DND-41 (cell line): ENCODE measurements around the gene ZCCHC14.

ENCODE experiments used
- ATAC-seq: fragments of 200-7000 bp; cut with Tn5 transposase; 3 replicates; pipeline ENCODE4 v1.9.1; 2021; ENCODE audit warnings: low read depth; ENCODE audit not compliant: insufficient read depth
- DNase-seq: peaks from one replicate; pipeline ENCODE4 v3.0.0-alpha.2; 2020
- H2AFZ ChIP-seq: 2 replicates; pipeline ENCODE4 v1.6.0; 2012; ENCODE audit warnings: low read depth, low read length
- H3K27ac ChIP-seq: 2 replicates; pipeline ENCODE4 v1.5.1; 2012; ENCODE audit warnings: low read length, inconsistent platforms
- H3K27me3 ChIP-seq: fragments of 200-600 bp; sonication (generic); 2 replicates; pipeline ENCODE4 v1.6.0; 2012; ENCODE audit warnings: low read length, mild to moderate bottlenecking, inconsistent platforms; ENCODE audit not compliant: insufficient read depth, poor library complexity
- H3K36me3 ChIP-seq: 2 replicates; pipeline ENCODE4 v1.5.1; 2012; ENCODE audit warnings: low read length, inconsistent platforms; ENCODE audit not compliant: insufficient read depth
- H3K4me1 ChIP-seq: 2 replicates; pipeline ENCODE4 v1.5.1; 2012; ENCODE audit warnings: mild to moderate bottlenecking, low read length; ENCODE audit not compliant: insufficient read depth
- H3K4me2 ChIP-seq: 2 replicates; pipeline ENCODE4 v1.6.0; 2012; ENCODE audit warnings: mild to moderate bottlenecking, moderate library complexity, low read length, inconsistent platforms; ENCODE audit not compliant: insufficient read depth
- H3K4me3 ChIP-seq, 2 experiments: fragments of 200-600 bp in 1 of 2; shearing (Covaris generic) in 1 of 2; 2 replicates each; pipeline ENCODE4 v1.5.1; 2012 to 2016; ENCODE audit warnings: inconsistent platforms in 2 of 2, low read length in 2 of 2, mild to moderate bottlenecking in 2 of 2, low read depth in 1 of 2, moderate library complexity in 1 of 2
- H3K79me2 ChIP-seq: 2 replicates; pipeline ENCODE4 v1.6.0; 2012; ENCODE audit warnings: low read length, inconsistent platforms; ENCODE audit not compliant: insufficient read depth
- H3K9ac ChIP-seq: 2 replicates; pipeline ENCODE4 v1.6.0; 2012; ENCODE audit warnings: low read depth, mild to moderate bottlenecking, inconsistent platforms, low read length, moderate library complexity
- H3K9me3 ChIP-seq: 2 replicates; pipeline ENCODE4 v1.5.1; 2012; ENCODE audit warnings: low read length, moderate library complexity, mild to moderate bottlenecking, inconsistent platforms; ENCODE audit not compliant: insufficient read depth, severe bottlenecking
- H4K20me1 ChIP-seq: 2 replicates; pipeline ENCODE4 v1.6.0; 2012; ENCODE audit warnings: low read length; ENCODE audit not compliant: insufficient read depth
- EZH2 ChIP-seq: IDR thresholded peaks from 3 replicates; pipeline ENCODE4 v1.6.1; 2012; ENCODE audit warnings: borderline replicate concordance, low read depth, mild to moderate bottlenecking, moderate library complexity, low read length, inconsistent platforms; ENCODE audit not compliant: severe bottlenecking
- TF ChIP-seq, protein P1 (sequence below): IDR thresholded peaks from 2 replicates; pipeline ENCODE4 v1.5.1; 2012; ENCODE audit warnings: borderline replicate concordance, low read length, moderate library complexity, mild to moderate bottlenecking; ENCODE audit not compliant: poor library complexity, severe bottlenecking; ENCODE audit errors: extremely low read depth

Gene ZCCHC14

DNA sequence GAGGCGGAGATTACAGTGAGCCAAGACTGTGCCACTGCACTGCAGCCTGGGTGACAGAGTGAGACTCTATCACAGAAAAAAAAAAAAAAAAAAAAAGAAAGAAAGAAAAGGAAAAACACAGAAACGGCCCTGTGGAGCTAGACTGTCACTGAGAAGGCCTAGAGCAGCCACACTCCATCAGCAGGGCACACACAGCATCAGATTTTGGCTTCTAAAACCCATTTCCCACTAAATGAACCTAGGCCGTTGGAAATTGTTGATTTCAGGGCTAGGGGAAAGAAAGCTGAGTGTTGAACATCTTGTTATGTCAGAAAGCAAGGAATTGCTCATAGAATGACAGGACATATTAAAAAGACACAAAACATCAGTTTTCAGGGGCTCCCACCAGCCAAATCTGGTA lies 48.9 kb downstream of the ZCCHC14 start:
- ATAC-seq: no peak
- Histone ChIP-seq H3K4me3 (no peak overlapping the region), H3K27ac (no peak overlapping the region), H4K20me1 (no peaks in the 10 kb centered on the region), H3K9ac (no peak overlapping the region), H3K4me1 (no peaks in the 10 kb centered on the region), H3K4me2 (no peak overlapping the region), H3K36me3 (no peaks in the 10 kb centered on the region), H3K9me3 (no peaks in the 10 kb centered on the region), H3K79me2 (no peaks in the 10 kb centered on the region), H3K27me3 (peaks cover 2% of the 10 kb centered on the region), H2AFZ (no peak overlapping the region)
- no peak for DNase-seq
- TF ChIP-seq, protein P1, sequence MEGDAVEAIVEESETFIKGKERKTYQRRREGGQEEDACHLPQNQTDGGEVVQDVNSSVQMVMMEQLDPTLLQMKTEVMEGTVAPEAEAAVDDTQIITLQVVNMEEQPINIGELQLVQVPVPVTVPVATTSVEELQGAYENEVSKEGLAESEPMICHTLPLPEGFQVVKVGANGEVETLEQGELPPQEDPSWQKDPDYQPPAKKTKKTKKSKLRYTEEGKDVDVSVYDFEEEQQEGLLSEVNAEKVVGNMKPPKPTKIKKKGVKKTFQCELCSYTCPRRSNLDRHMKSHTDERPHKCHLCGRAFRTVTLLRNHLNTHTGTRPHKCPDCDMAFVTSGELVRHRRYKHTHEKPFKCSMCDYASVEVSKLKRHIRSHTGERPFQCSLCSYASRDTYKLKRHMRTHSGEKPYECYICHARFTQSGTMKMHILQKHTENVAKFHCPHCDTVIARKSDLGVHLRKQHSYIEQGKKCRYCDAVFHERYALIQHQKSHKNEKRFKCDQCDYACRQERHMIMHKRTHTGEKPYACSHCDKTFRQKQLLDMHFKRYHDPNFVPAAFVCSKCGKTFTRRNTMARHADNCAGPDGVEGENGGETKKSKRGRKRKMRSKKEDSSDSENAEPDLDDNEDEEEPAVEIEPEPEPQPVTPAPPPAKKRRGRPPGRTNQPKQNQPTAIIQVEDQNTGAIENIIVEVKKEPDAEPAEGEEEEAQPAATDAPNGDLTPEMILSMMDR: no peak
- TF ChIP-seq EZH2: no peak

DNA sequence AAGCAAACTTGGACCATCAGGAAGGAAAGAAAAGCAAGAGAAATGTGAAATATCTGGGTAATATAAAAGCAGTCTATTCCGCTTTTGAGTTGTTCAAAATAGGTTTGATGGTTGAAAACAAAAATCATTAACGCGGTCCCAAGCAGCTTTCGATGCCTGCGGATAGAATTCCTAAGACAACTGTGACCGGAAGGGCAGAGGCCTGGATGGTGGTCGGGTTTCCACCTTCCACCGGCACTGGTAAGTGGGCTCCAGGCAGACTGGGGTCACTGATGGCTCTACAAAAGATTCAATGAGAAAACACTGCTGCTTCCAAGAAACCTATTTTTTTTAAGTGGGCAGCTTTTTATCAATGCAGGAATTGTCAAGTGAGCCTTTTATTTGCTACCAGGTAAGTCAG lies 49.8 kb downstream of the ZCCHC14 start:
- ATAC-seq (no peak), DNase-seq (no peak)
- Histone ChIP-seq H3K27ac (no peak overlapping the region), H3K9me3 (no peaks in the 10 kb centered on the region), H3K4me1 (no peaks in the 10 kb centered on the region), H3K4me3 (no peak overlapping the region), H2AFZ (no peak overlapping the region), H3K9ac (no peak overlapping the region), H3K27me3 (peaks cover 6% of the 10 kb centered on the region), H4K20me1 (no peaks in the 10 kb centered on the region), H3K4me2 (no peak overlapping the region), H3K79me2 (no peaks in the 10 kb centered on the region), H3K36me3 (no peaks in the 10 kb centered on the region)
- TF ChIP-seq, protein P1: no peak
- TF ChIP-seq EZH2: no peak

DNA sequence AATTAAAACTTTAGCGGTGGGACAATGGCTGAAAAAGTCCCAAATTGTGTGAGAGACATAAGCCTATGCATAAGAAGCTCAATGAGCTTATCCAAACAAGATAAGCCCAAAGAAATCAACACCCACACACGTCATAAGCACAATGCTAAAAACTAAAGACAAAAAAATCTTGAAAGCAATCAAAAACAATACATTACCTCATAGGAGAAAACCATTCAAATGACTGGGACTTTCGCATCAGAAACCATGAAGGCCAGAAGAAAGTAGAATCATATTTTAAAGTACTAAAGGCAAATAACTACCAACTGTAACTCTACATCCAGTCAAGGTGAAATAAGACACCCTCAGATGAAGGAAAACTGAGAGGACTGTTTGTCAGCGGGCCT lies 50.2 kb downstream of the ZCCHC14 start:
- H4K20me1 ChIP-seq: no peaks in the 10 kb centered on the region
- ATAC-seq (no peak), DNase-seq (no peak)
- H3K9ac ChIP-seq: no peak overlapping the region
- no peak overlapping the region for H3K27ac ChIP-seq
- H3K4me3 ChIP-seq: no peak overlapping the region
- no peak overlapping the region for H3K4me2 ChIP-seq
- H3K36me3 ChIP-seq: no peaks in the 10 kb centered on the region
- peaks cover 10% of the 10 kb centered on the region for H3K27me3 ChIP-seq
- no peaks in the 10 kb centered on the region for H3K9me3 ChIP-seq
- no peaks in the 10 kb centered on the region for H3K4me1 ChIP-seq
- no peaks in the 10 kb centered on the region for H3K79me2 ChIP-seq
- no peak overlapping the region for H2AFZ ChIP-seq
- TF ChIP-seq EZH2: no peak
- TF ChIP-seq, protein P1: no peak
